HG03108 (cell line): Measurements from ENCODE around the gene ANP32A.
"Not testable (repeated sequence)": the region's sequence is repeated elsewhere in the genome, so short reads cannot be mapped to it uniquely, and the experiment has no call there.

Experiments
- ATAC-seq: cut with Tn5 transposase; IDR thresholded peaks from one replicate; pipeline ENCODE4 v1.9.1; 2021; ENCODE audit warnings: moderate library complexity; ENCODE audit not compliant: unreplicated experiment

Gene ANP32A

DNA sequence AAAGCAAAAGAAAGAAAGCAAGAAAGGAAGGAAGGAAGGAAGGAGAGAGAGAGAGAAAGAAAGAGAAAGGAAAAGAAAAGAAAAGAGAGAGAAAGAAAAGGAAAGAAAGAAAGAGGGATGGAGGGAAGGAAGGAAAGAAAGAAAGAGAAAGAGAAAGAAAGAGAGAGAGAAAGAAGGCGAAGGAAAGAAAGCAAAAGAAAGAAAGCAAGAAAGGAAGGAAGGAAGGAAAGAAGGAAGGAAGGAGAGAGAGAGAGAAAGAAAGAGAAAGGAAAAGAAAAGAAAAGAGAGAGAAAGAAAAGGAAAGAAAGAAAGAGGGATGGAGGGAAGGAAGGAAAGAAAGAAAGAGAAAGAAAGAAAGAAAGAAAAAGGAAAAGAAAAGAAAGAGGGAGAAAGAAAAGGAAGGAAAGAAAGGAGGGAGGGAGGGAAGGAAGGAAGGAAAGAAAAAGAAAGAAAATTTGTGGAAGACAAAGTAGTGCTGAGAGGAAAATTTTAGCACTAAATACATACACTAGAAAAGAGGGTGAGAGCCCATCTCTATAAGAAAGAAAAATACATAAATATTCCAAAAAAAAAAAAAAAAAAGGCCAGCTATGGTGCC lies 60.6 kb downstream of the ANP32A start:
- ATAC-seq: not testable (repeated sequence)

DNA sequence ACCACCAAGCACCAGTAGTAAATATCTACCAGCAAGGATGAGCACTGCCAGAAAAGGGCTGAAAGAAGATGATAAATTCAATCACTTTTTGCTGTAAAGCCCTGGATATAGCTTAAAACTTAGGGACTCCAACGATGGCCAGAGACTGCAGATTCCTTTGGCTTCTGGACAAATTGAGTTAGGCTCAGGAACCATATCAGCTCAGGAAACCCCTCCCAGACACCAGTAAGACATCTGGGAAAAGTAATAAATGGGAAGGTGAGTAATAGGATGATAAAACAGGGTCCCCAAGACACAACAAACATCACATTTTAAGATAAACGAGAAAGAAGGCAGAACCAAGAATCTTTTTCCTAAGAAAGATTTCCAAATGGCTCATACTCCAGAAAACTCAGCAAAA lies 65.0 kb downstream of the ANP32A start:
- no peak for ATAC-seq

GRCh38 chr15:68751622-68752021 lies 69.1 kb downstream of the ANP32A start:
- ATAC-seq: no peak

GRCh38 chr15:68749793-68750192 lies 70.9 kb downstream of the ANP32A start:
- no peak for ATAC-seq

DNA sequence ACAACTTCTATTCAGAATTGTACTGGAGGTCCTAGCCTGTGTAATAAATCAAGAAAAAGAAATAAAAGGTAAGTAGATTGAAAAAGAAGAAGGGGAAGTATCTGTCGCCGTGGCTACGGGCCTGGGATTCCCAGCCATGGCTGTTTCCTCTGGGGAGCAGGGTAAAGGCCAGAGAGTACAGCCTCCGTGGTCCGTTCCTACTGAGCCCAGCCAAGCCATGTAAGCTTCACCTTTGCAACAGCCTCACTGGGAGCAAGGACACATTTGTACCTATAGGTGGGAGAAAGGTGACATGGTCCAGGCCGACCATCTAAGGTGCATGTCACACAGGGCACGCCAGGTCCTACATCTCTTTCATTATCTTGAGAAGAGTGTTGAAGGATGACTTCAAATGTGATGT lies 71.3 kb downstream of the ANP32A start:
- no peak for ATAC-seq

DNA sequence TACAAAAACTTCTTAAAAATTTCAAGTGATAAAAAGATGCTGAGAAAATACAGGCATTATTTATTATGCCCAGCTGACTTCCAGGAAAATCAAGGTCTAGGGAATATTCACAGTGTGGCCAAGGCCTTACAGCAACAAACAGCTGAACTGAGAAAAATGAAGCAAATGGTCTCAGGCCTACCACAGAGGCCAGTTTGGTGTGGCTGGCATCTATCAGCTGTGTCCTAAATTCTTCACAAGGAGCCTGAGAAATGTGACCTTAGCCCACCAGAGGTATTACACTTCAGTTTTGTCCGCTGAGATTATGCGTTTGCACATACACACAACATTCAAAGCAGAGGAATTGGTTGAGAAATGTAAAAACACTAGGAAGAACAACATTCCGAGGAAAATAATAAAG lies 77.4 kb downstream of the ANP32A start:
- ATAC-seq: no peak

- ATAC-seq: no peak
Measured at GRCh38 chr15:68739390-68740080, 81.2 kb downstream of the ANP32A start.

- ATAC-seq: no peak
Measured at GRCh38 chr15:68735610-68736009, 85.1 kb downstream of the ANP32A start.

DNA sequence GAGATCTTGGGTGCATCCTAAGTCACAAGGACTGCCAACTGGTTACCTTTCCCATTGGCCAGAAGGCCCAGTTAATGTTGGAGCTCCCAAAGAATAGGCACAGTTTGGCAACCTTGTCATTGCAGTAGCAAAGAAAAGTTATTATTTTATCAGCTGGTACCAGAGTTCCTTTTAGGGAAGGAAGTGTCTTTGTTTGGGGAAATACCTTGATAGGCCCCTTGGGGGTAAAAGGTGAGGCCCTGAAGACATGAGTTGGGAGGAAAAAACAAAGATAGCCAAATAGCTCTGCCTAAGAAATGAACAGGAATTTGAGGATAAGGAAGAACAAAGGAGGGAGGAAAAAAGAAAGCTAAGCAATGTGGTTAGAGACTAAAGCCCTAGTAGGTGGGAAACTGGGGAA lies 85.8 kb downstream of the ANP32A start:
- ATAC-seq: no peak

GRCh38 chr15:68734352-68734751 lies 86.3 kb downstream of the ANP32A start:
- no peak for ATAC-seq

- no peak for ATAC-seq
Measured at GRCh38 chr15:68733666-68734065, 87.0 kb downstream of the ANP32A start.

DNA sequence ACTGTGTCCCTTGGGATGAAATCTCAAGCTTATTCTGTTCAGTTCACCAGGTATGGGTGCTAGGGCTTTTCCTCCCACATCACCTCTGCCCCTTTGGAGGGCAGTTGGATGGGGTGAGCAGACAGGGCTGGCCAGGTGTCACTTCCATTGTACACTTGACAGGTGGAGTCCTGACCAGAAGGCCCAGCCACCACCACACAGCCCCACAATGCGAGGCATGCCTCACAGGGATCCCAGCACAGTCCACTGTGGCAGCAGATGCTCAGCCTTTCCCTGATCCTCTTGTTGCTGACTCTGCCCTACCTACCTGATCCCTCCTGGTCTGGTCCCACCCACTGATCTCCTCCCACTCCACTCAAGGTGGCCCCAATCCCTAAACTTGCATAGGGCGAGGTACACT lies 88.2 kb downstream of the ANP32A start:
- no peak for ATAC-seq

GRCh38 chr15:68730976-68731897 lies 89.5 kb downstream of the ANP32A start:
- no peak for ATAC-seq

- ATAC-seq: no peak
Measured at GRCh38 chr15:68730471-68730919, 90.2 kb downstream of the ANP32A start.

GRCh38 chr15:68729789-68730411 lies 90.8 kb downstream of the ANP32A start:
- ATAC-seq: no peak
